CD4-positive, alpha-beta memory T cell (primary cell): ENCODE measurements around the gene CENPB. TPM values are rescaled to one million over a fixed set of nuclear protein-coding genes. Genes with fewer than 3 reads are reported as not detected.

Experiments used
- CTCF ChIA-PET: fragments of 350-600 bp; sonication (Branson Sonifier 250); formaldehyde crosslinking; loops from one replicate; lab custom pipeline; 2021; ENCODE audit warnings: inconsistent platforms; ENCODE audit not compliant: partially characterized antibody; lab: Charles Lee
- POLR2A ChIA-PET: fragments of 350-600 bp; sonication (Branson Sonifier 250); formaldehyde crosslinking; loops from one replicate; lab custom pipeline; 2021; ENCODE audit not compliant: partially characterized antibody; lab: Charles Lee
- DNase-seq, 5 donors: peaks; one replicate each; pipeline versions ENCODE4 v3.0.0 to v3.0.0-alpha.2; 2020 to 2022; ENCODE audit warnings: mixed read lengths in 1 of 5
- H3K27ac ChIP-seq: one replicate; pipeline ENCODE4 v1.7.0; 2013; ENCODE audit warnings: low read depth, low read length
- H3K27me3 ChIP-seq: 2 replicates; pipeline ENCODE4 v1.7.0; 2013; ENCODE audit warnings: mild to moderate bottlenecking, low read length, moderate library complexity; ENCODE audit not compliant: insufficient read depth
- H3K36me3 ChIP-seq: 2 replicates; pipeline ENCODE4 v1.7.0; 2013; ENCODE audit warnings: mild to moderate bottlenecking, low read length, moderate library complexity; ENCODE audit not compliant: insufficient read depth
- H3K4me1 ChIP-seq: 2 replicates; pipeline ENCODE4 v1.7.0; 2013; ENCODE audit warnings: mild to moderate bottlenecking, low read length, moderate library complexity; ENCODE audit not compliant: insufficient read depth
- H3K4me3 ChIP-seq, 2 donors: one replicate each; pipeline ENCODE4 v1.7.0; 2013; ENCODE audit warnings: low read length in 2 of 2, mild to moderate bottlenecking in 1 of 2
- H3K9me3 ChIP-seq, 2 donors: one replicate each; pipeline ENCODE4 v1.7.0; 2013; ENCODE audit warnings: low read length in 2 of 2, control low read depth in 1 of 2; ENCODE audit not compliant: control insufficient read depth in 1 of 2
- H3K27ac Mint-ChIP-seq, 7 donors: one replicate each; pipeline ENCODE4 v1.8.0; 2020 to 2021; ENCODE audit warnings: mixed read lengths in 7 of 7, mild to moderate bottlenecking in 6 of 7, inconsistent platforms in 3 of 7, moderate library complexity in 3 of 7
- H3K27me3 Mint-ChIP-seq, 2 donors: one replicate each; pipeline ENCODE4 v1.8.0; 2020 to 2021; ENCODE audit warnings: mixed read lengths in 2 of 2
- H3K36me3 Mint-ChIP-seq, 2 donors: one replicate each; pipeline ENCODE4 v1.8.0; 2020 to 2021; ENCODE audit warnings: mixed read lengths in 2 of 2, inconsistent platforms in 1 of 2, mild to moderate bottlenecking in 1 of 2
- H3K4me1 Mint-ChIP-seq, 4 donors: one replicate each; pipeline ENCODE4 v1.8.0; 2020 to 2021; ENCODE audit warnings: mixed read lengths in 4 of 4, mild to moderate bottlenecking in 1 of 4
- H3K4me3 Mint-ChIP-seq, 8 donors: one replicate each; pipeline ENCODE4 v1.8.0; 2020 to 2021; ENCODE audit warnings: mixed read lengths in 8 of 8, mild to moderate bottlenecking in 7 of 8, moderate library complexity in 6 of 8, inconsistent platforms in 3 of 8
- H3K9me3 Mint-ChIP-seq, 8 donors: one replicate each; pipeline ENCODE4 v1.8.0; 2020 to 2021; ENCODE audit warnings: mixed read lengths in 8 of 8, mild to moderate bottlenecking in 5 of 8, inconsistent platforms in 3 of 8, moderate library complexity in 1 of 8
- intact Hi-C: fragments of 100-400 bp; cut with micrococcal nuclease; formaldehyde crosslinking; loops from one replicate; pipeline ENCODE4 v1.15.1; 2023
- polyA plus RNA-seq, 2 donors: library from polyadenylated mRNA; unstranded; fragments of 300-500 nt; fragmentation: Illumina TruSeq; gene quantifications; one replicate each; pipeline ENCODE4 v1.2.3, GENCODE V29; 2021
- total RNA-seq, 2 experiments: library from RNA; stranded (reverse); gene quantifications; one replicate each; pipeline ENCODE4 v1.2.3, GENCODE V29; 2021

Gene CENPB
- total and polyA plus RNA-seq, 4 experiments from 2014 or later: 0.56 to 56.7 (median 27.1) TPM

DNA sequence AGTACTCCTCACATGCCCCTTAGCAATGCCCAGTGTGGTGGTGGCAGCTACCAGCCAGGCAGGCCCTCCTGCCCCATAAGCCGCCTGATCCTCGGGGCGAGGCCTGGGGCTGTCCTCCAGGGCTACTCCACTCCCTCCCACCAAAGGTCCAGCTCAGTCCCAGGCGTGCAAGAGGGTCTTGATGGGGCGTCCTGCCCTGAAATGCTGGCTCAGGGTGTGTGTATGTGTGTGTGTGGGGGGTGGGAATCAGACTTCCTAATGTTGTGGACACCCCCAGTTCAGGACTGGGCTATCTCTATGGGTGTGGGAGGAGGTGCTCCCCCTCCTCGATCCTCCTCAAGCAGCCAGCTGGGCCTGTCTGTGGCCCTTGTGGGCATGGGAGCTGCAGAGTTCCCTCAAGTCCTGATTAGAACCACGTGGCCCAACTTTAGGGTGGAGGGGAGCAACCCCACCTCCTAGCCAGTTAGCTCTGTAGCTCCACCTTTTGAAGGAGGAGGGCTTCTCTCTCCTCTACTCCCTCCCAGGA is 46.6 kb downstream of the CENPB start:
- Histone ChIP-seq H3K4me1 (peaks cover 5% of the 10 kb centered on the region), H3K36me3 (no peaks in the 10 kb centered on the region), H3K4me3 (no peak overlapping the region), H3K27me3 (no peaks in the 10 kb centered on the region), H3K27ac (no peak overlapping the region), H3K9me3 (no peaks in the 10 kb centered on the region)
- peaks cover 7 to 9% of the 10 kb centered on the region in 2 donors for H3K27me3 Mint-ChIP-seq
- H3K36me3 Mint-ChIP-seq: no peaks in the 10 kb centered on the region
- POLR2A ChIA-PET: no interaction called here
- CTCF ChIA-PET: interaction anchor here (0.9 kb wide), 1 partner anchor 11 kb away, joined by 3 read pairs; no protein-coding TSS in a partner anchor
- intact Hi-C loops: no loop called here
- H3K27ac Mint-ChIP-seq: peak overlapping the region in 1 of 7 donors; percentile 42
- no peak for DNase-seq
- peak overlapping the region in 1 of 8 donors; percentile 33 for H3K4me3 Mint-ChIP-seq
- H3K4me1 Mint-ChIP-seq: peaks cover 6 to 9% (median 8%) of the 10 kb centered on the region in 4 donors
- no peaks in the 10 kb centered on the region for H3K9me3 Mint-ChIP-seq

- ChIA-PET POLR2A (no interaction called here), CTCF (interaction anchor here (0.9 kb wide), 1 partner anchor 12 kb away, joined by 3 read pairs; no protein-coding TSS in a partner anchor)
- Mint-ChIP-seq H3K9me3 (no peaks in the 10 kb centered on the region), H3K4me3 (no peak overlapping the region), H3K27me3 (peaks cover 4 to 7% of the 10 kb centered on the region in 2 donors), H3K4me1 (peaks cover 1 to 2% (median 2%) of the 10 kb centered on the region in 4 donors), H3K36me3 (no peaks in the 10 kb centered on the region), H3K27ac (no peak overlapping the region)
- Histone ChIP-seq H3K36me3 (no peaks in the 10 kb centered on the region), H3K4me3 (no peak overlapping the region), H3K27me3 (no peaks in the 10 kb centered on the region), H3K27ac (no peak overlapping the region), H3K4me1 (no peaks in the 10 kb centered on the region), H3K9me3 (no peaks in the 10 kb centered on the region)
- no peak for DNase-seq
- intact Hi-C loops: no loop called here
These were observed 47.2 kb downstream of the CENPB start for GRCh38 chr20:3739054-3739925.

DNA sequence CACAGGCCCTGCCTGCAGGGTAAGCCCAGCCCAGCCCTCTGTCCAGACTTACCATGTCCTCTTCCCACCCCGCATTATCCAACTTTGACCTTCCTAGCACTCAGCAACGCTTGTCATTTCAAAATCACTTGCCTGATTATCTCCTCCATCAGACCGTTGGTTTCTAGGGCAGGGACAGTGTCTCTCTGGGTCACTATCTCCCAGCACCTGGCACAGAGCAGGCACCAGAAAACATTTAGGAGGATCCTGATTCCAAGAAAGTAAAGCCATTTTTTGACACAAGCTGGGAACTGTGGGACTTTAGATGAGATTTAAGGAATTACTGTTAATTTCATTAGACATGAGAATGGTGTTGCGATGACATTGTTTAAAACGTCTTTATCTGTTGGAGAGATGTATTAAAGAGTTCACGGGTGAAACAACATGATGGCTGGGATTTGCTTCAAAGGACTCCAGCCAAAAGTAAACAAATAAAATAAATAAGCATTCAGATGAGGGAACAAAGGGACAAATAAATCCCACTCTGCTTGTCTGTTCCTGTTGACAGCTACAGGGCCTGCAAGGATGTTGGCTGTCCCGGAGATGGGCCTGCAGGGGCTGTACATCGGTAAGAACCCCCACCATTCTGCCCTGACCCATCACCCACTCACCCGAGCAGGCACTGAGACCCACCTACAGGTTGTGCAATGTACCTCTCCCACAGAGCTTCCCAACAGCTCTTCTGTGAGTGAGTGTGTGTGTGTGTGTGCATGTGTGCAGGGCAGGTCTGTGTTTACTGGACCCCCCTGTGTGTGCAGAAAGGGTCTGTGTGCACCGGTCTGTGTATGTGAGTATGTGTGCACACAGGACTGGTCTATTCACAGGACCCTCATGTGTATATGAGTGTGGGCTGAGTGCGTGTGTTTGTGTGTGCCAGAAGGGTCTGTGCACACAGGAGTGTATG is 48.2 kb downstream of the CENPB start:
- Histone ChIP-seq H3K27ac (no peak overlapping the region), H3K4me1 (no peaks in the 10 kb centered on the region), H3K36me3 (no peaks in the 10 kb centered on the region), H3K27me3 (no peaks in the 10 kb centered on the region), H3K9me3 (no peaks in the 10 kb centered on the region), H3K4me3 (no peak overlapping the region)
- Mint-ChIP-seq H3K4me1 (no peaks in the 10 kb centered on the region), H3K4me3 (no peak overlapping the region), H3K27ac (no peak overlapping the region), H3K27me3 (peaks cover 4 to 7% of the 10 kb centered on the region in 2 donors), H3K9me3 (no peaks in the 10 kb centered on the region), H3K36me3 (no peaks in the 10 kb centered on the region)
- ChIA-PET POLR2A (no interaction called here), CTCF (no interaction called here)
- DNase-seq: no peak
- intact Hi-C loops: no loop called here

GRCh38 chr20:3735768-3736167 is 50.8 kb downstream of the CENPB start:
- POLR2A ChIA-PET: no interaction called here
- Mint-ChIP-seq H3K4me1 (peaks cover 0 to 2% (median 0%) of the 10 kb centered on the region in 4 donors), H3K9me3 (no peaks in the 10 kb centered on the region)

DNA sequence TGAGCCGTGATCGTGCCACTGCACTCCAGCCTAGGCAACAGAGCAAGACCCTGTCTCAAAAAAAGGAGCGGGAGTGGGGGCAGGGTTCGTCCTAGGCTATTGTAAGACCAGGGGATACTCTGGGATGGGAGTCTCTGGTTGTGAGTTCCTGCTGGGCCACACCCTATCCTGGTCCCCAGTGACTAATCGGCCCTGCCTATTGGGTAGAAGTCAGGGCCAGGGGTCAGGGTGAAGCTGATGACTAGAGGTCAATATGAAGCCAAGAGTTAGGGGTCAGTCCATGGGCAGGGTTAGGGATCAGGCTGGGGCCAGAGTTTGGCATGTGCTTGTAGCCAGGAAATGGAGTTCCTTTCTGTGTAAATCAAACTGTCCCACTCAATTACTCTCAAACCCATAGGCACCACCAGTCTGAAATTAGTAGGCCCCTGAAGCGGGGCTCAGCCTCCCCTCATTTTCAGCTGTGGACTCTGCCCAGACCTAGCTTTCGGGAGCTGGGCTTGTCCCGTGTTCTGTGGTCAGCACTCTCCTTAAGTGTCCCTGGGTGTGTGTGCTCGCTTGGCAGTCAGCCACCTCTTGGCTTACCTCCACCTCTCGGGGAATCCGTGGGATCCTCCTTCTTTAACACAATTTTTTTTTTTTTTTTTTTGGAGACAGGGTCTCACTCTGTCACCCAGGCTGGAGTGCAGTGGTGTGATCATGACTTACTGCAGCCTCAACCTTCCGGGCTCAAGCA is 52.3 kb downstream of the CENPB start:
- intact Hi-C loops: no loop called here
- Mint-ChIP-seq H3K4me3 (no peak overlapping the region), H3K36me3 (no peaks in the 10 kb centered on the region), H3K27me3 (peaks cover 27 to 36% of the 10 kb centered on the region in 2 donors), H3K4me1 (peaks cover 0 to 2% (median 0%) of the 10 kb centered on the region in 4 donors), H3K27ac (no peak overlapping the region), H3K9me3 (no peaks in the 10 kb centered on the region)
- Histone ChIP-seq H3K27ac (no peak overlapping the region), H3K27me3 (peaks cover 6% of the 10 kb centered on the region), H3K4me1 (no peaks in the 10 kb centered on the region), H3K4me3 (no peak overlapping the region), H3K9me3 (no peaks in the 10 kb centered on the region), H3K36me3 (no peaks in the 10 kb centered on the region)
- no peak for DNase-seq
- CTCF ChIA-PET: no interaction called here
- POLR2A ChIA-PET: no interaction called here

More at GRCh38 chr20:3735768-3736167, 50.8 kb downstream of the CENPB start:
- peaks cover 19 to 25% of the 10 kb centered on the region in 2 donors for H3K27me3 Mint-ChIP-seq
- H3K27me3 ChIP-seq: peaks cover 3% of the 10 kb centered on the region
- DNase-seq: no peak
- H3K36me3 ChIP-seq: no peaks in the 10 kb centered on the region
- H3K4me3 ChIP-seq: no peak overlapping the region
- H3K4me3 Mint-ChIP-seq: no peak overlapping the region
- intact Hi-C loops: no loop called here
- H3K27ac Mint-ChIP-seq: no peak overlapping the region
- H3K9me3 ChIP-seq: no peaks in the 10 kb centered on the region
- H3K27ac ChIP-seq: no peak overlapping the region
- CTCF ChIA-PET: interaction anchor here (1.0 to 1.1 kb wide), 2 partner anchors 9 to 59 kb away, joined by 3 to 4 read pairs; no protein-coding TSS in a partner anchor
- no peaks in the 10 kb centered on the region for H3K36me3 Mint-ChIP-seq
- no peaks in the 10 kb centered on the region for H3K4me1 ChIP-seq
